ENCODE measurements around the gene EIF1. TPM values are rescaled to one million over a fixed set of nuclear protein-coding genes. Genes with fewer than 3 reads are reported as not detected.
A peak's percentile ranks its signal among the peaks of the same experiment; 100 is the strongest.

EIF1 gene
- total RNA-seq, 1 donor from 2014 or later = 1,125 TPM

DNA sequence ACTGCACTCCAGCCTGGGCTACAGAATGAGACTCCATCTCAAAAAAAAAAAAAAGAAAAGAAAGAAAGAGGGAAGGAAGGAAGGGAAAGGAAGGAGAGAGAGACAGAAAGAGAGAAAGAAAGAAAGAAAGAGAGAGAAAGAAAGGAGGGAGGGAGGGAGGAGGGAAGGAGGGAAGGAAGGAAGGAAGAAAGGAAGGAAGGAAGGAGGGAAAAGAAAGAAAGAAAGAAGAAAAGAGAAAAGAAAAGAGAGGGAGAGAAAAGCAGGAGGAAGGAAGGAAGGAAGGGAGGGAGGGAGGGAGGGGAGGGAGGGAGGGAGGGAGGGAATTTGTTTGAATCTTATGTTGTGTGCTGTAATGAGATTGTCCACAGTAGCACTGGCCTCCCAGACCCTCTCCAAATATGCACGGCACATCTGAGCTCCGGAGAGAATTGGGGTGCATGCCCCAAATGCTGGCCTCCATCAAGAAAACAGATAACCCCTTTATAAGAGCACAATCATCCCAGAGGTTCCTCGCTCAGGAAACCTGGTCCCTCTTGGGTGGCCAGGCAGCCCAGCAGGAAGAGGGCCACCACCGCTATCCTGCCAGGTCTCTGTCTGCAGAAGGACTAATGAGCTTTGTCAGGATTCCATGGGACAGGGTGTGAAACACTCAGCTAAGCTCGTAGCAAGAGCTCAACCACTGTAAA, 8.8 kb upstream of the EIF1 start:
- H3K27ac ChIP-seq (replicated peaks) = peak overlapping the region; percentile 85
- H3K4me3 ChIP-seq = no peak overlapping the region
- no peaks in the 10 kb centered on the region for H3K27me3 ChIP-seq (ENCODE audit: low read depth)
- peaks cover 13% of the 10 kb centered on the region for H3K4me1 ChIP-seq
- no peak for DNase-seq
- no peaks in the 10 kb centered on the region for H3K9me3 ChIP-seq (replicated peaks)
- TF ChIP-seq, protein P1, sequence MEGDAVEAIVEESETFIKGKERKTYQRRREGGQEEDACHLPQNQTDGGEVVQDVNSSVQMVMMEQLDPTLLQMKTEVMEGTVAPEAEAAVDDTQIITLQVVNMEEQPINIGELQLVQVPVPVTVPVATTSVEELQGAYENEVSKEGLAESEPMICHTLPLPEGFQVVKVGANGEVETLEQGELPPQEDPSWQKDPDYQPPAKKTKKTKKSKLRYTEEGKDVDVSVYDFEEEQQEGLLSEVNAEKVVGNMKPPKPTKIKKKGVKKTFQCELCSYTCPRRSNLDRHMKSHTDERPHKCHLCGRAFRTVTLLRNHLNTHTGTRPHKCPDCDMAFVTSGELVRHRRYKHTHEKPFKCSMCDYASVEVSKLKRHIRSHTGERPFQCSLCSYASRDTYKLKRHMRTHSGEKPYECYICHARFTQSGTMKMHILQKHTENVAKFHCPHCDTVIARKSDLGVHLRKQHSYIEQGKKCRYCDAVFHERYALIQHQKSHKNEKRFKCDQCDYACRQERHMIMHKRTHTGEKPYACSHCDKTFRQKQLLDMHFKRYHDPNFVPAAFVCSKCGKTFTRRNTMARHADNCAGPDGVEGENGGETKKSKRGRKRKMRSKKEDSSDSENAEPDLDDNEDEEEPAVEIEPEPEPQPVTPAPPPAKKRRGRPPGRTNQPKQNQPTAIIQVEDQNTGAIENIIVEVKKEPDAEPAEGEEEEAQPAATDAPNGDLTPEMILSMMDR (IDR thresholded peaks at IDR 0.05; ENCODE audit: borderline replicate concordance) = no peak
- intact Hi-C loops (cut with micrococcal nuclease) = no loop called here
- H3K36me3 ChIP-seq = no peaks in the 10 kb centered on the region

DNA sequence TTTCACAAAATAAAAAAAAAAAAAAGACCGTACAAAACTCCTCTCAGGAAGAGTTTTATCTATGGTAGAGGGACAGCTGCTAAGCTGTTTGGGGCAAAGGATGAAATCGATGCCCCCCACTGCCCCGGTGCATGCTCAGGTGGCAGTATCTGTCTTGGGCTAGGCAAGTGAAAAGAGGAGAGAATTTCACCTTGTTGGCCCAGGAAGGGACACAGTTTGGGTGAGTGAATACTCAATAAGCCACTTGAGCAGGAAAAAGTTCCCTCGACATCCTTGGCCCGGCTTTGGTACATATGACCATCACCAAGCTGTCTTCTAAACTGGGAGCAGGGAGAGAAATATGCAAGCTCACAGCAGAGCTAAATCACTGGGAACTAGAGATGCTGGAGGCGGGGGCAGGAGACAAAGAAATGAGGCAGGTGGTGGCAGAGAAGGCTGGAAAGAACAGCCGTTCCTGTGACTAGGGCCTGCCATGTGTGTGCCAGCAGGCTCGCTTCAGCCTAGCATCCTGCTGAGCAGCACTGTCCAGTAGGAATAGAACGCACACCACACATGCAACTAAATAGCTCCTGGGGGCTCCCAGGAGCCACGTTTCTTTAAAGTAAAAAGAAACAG, 8.2 kb upstream of the EIF1 start:
- intact Hi-C loops (cut with micrococcal nuclease) = no loop called here
- no peak overlapping the region for H3K27ac ChIP-seq (replicated peaks)

DNA sequence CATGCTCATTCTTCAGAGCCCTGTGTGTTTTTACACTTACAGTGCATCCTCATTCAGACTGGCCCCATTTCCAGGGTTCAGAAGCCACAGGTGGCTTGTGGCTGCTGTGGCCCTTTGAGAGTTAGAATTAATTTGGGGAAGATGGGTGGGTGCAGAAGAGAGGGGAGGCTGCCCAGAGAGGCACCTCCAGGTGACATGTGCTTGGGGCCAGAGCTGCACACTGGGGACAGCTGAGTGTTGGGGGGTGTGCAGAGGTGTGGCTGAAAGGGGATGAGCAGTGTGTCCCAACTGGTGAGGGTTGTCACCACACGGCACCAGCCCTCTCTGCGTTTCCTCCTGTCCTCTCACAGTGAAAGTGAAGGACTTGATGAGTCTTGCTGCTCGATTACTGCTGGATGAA, 6.9 kb upstream of the EIF1 start:
- intact Hi-C loops (cut with micrococcal nuclease) = no loop called here
- Histone ChIP-seq H3K4me1 (peaks cover 13% of the 10 kb centered on the region), H3K27me3 (ENCODE audit: low read depth) (no peaks in the 10 kb centered on the region), H3K36me3 (no peaks in the 10 kb centered on the region), H3K4me3 (no peak overlapping the region), H3K9me3 (replicated peaks) (no peaks in the 10 kb centered on the region), H3K27ac (replicated peaks) (no peak overlapping the region)
- TF ChIP-seq, protein P1 (IDR thresholded peaks at IDR 0.05; ENCODE audit: borderline replicate concordance) = no peak
- no peak for DNase-seq

More for the DNA sequence above, 8.2 kb upstream of the EIF1 start:
- Histone ChIP-seq H3K4me3 (no peak overlapping the region), H3K9me3 (replicated peaks) (no peaks in the 10 kb centered on the region), H3K4me1 (peaks cover 13% of the 10 kb centered on the region), H3K36me3 (no peaks in the 10 kb centered on the region), H3K27me3 (ENCODE audit: low read depth) (no peaks in the 10 kb centered on the region)
- no peak for DNase-seq
- TF ChIP-seq, protein P1 (IDR thresholded peaks at IDR 0.05; ENCODE audit: borderline replicate concordance) = no peak

DNA sequence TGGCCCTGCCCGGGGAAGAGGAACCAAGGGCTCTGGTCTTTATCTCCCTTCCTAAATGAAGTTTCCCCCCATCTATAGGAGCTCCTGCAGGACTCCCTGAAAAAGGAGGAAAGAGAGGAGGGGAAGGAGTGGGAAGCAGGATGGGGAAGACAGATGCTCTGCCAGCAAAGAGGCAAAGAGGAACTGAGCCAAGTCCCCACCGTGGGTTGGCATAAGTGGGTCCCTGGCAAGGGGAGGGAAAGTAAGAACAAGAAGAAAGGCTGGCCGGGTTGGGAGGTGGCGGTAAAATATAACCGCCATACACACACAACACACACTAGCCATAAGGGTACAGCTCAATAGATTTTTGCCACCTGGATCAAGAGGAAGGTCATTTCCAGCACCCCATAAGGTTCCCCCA, 6.1 kb upstream of the EIF1 start:
- intact Hi-C loops (cut with micrococcal nuclease) = no loop called here

DNA sequence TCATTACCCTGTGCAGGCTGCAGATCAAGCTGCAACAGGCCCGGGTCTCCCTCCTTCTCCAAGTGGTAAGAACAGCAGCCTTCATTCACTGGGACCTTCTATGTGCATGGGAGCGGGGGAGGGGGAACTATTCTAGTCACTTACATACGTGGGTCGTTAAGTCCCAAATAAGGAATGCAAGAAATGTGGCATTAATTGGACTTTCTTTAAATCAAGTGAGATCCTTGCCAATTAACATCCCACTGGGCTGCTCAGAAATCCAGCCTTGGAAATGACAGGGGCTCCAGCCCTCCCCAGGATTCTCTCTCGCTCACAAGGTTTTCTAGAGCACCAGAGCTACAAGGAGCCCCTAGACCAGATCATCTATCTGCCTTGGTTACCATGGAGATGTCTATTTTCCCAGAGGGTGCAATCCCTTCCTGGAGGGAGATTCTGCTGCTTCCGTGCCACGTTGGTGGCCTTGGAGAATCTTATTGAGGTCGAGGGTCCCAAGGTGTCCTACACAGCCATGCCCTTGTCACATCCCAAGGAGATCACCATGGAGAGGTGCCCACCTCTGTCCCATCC, 5.2 kb upstream of the EIF1 start:
- no peaks in the 10 kb centered on the region for H3K36me3 ChIP-seq
- H3K4me3 ChIP-seq = no peak overlapping the region
- DNase-seq = no peak
- no peaks in the 10 kb centered on the region for H3K9me3 ChIP-seq (replicated peaks)
- peaks cover 17% of the 10 kb centered on the region for H3K4me1 ChIP-seq
- H3K27ac ChIP-seq (replicated peaks) = no peak overlapping the region
- TF ChIP-seq, protein P1 (IDR thresholded peaks at IDR 0.05; ENCODE audit: borderline replicate concordance) = no peak
- no peaks in the 10 kb centered on the region for H3K27me3 ChIP-seq (ENCODE audit: low read depth)
- intact Hi-C loops (cut with micrococcal nuclease) = no loop called here

More for the DNA sequence above, 6.1 kb upstream of the EIF1 start:
- Histone ChIP-seq H3K27ac (replicated peaks) (no peak overlapping the region), H3K4me3 (no peak overlapping the region), H3K4me1 (peaks cover 18% of the 10 kb centered on the region), H3K36me3 (no peaks in the 10 kb centered on the region), H3K9me3 (replicated peaks) (no peaks in the 10 kb centered on the region), H3K27me3 (ENCODE audit: low read depth) (no peaks in the 10 kb centered on the region)
- TF ChIP-seq, protein P1 (IDR thresholded peaks at IDR 0.05; ENCODE audit: borderline replicate concordance) = no peak
- DNase-seq = no peak
